HepG2 (cell line): ENCODE data around the gene UNC5A. TPM values are rescaled to one million over a fixed set of nuclear protein-coding genes. Genes with fewer than 3 reads are reported as not detected.

Experiments used
- ATAC-seq: fragments of 200-7000 bp; cut with Tn5 transposase; 3 replicates; pipeline ENCODE4 v1.9.1; 2020; ENCODE audit warnings: mild to moderate bottlenecking, moderate library complexity
- BruUV-seq: library from RNA; stranded (reverse); fragments of 400-500 nt; replicated peaks from 2 replicates; lab custom pipeline; 2021; lab: Mats Ljungman, UMichigan
- CTCF ChIA-PET: fragments of 300-600 bp; formaldehyde crosslinking; extraction: SDS; loops from one replicate; lab custom pipeline; 2021; ENCODE audit warnings: low total read pairs, inconsistent platforms, low intra/inter-chr PET ratio; lab: Yijun Ruan, JAX
- POLR2A ChIA-PET: fragments of 350-600 bp; sonication (Branson Sonifier 250); formaldehyde crosslinking; loops from one replicate; lab custom pipeline; 2020; ENCODE audit warnings: antibody characterized with exemption, inconsistent platforms; lab: Yijun Ruan, JAX
- DNase-seq: peaks from one replicate; pipeline ENCODE4 v3.0.0-alpha.2; 2015; ENCODE audit warnings: low spot score
- FAIRE-seq: peaks from 3 replicates; lab custom pipeline; 2011; peaks lifted over from hg19 to GRCh38; lab: Jason Lieb, UNC
- H2AFZ ChIP-seq: one replicate; pipeline ENCODE4 v1.6.1; 2011; ENCODE audit warnings: low read length, inconsistent platforms
- H3K27ac ChIP-seq: fragments of 300-600 bp; 3 replicates; pipeline ENCODE4 v1.8.0; 2011; ENCODE audit warnings: mixed run types, mild to moderate bottlenecking, mixed read lengths, low read length, inconsistent platforms; ENCODE audit not compliant: insufficient read depth; ENCODE audit errors: extremely low read length
- H3K27me3 ChIP-seq, 2 experiments: fragments of 200-600 bp in 1 of 2; 2 replicates in 1 of 2; 3 replicates in 1 of 2; pipeline versions ENCODE4 v1.6.0 to v1.8.0; 2011; ENCODE audit warnings: low read length in 2 of 2, mild to moderate bottlenecking in 2 of 2, moderate library complexity in 2 of 2, inconsistent platforms in 1 of 2; ENCODE audit not compliant: insufficient read depth in 2 of 2, control insufficient read depth in 1 of 2
- H3K36me3 ChIP-seq, 2 experiments: fragments of 200-600 bp in 1 of 2; replicated peaks in 1 of 2; 2 replicates in 1 of 2; 3 replicates in 1 of 2; pipeline versions ENCODE4 v1.5.1 to v1.8.0; 2011; ENCODE audit warnings: low read length in 2 of 2, inconsistent platforms in 1 of 2; ENCODE audit not compliant: insufficient read depth in 2 of 2, control insufficient read depth in 1 of 2
- H3K4me1 ChIP-seq: 2 replicates; pipeline ENCODE4 v1.5.1; 2012; ENCODE audit warnings: low read length, inconsistent platforms; ENCODE audit not compliant: insufficient read depth
- H3K4me2 ChIP-seq: 2 replicates; pipeline ENCODE4 v1.6.0; 2011; ENCODE audit warnings: low read depth, low read length, inconsistent platforms
- H3K4me3 ChIP-seq, 3 experiments: fragments of 200-600 bp in 1 of 3; sonication (generic), shearing (Covaris generic) in 1 of 3; replicated peaks in 1 of 3; 2 replicates each; pipeline ENCODE4 v1.5.1; 2011 to 2016; ENCODE audit warnings: low read length in 3 of 3, inconsistent platforms in 2 of 3, low read depth in 2 of 3, mild to moderate bottlenecking in 2 of 3, control low read depth in 1 of 3, mixed read lengths in 1 of 3; ENCODE audit not compliant: insufficient read depth in 1 of 3
- H3K79me2 ChIP-seq: one replicate; pipeline ENCODE4 v1.6.1; 2011; ENCODE audit warnings: low read length, inconsistent platforms; ENCODE audit not compliant: insufficient read depth
- H3K9ac ChIP-seq: 2 replicates; pipeline ENCODE4 v1.6.0; 2011; ENCODE audit warnings: mild to moderate bottlenecking, low read depth, low read length, inconsistent platforms; ENCODE audit not compliant: insufficient read depth
- H3K9me3 ChIP-seq: 2 replicates; pipeline ENCODE4 v1.5.1; 2012; ENCODE audit warnings: mild to moderate bottlenecking, low read length
- H4K20me1 ChIP-seq: 2 replicates; pipeline ENCODE4 v1.6.0; 2011; ENCODE audit warnings: inconsistent platforms, mild to moderate bottlenecking, low read length, moderate library complexity; ENCODE audit not compliant: insufficient read depth
- AGO2 ChIP-seq: fragments of 200-400 bp; formaldehyde crosslinking; optimal IDR thresholded peaks from 2 replicates; pipeline ENCODE3; 2017; ENCODE audit warnings: mild to moderate bottlenecking, low read depth, low read length, moderate library complexity
- EHMT2 ChIP-seq: fragments of 200-600 bp; sonication (generic); IDR thresholded peaks from 2 replicates; pipeline ENCODE4 v1.7.0; 2017; ENCODE audit warnings: antibody characterized with exemption, low read depth, low read length, borderline replicate concordance
- ELF3 ChIP-seq: IDR thresholded peaks from 2 replicates; pipeline ENCODE4 v1.6.1; 2016; ENCODE audit warnings: missing genetic modification reagents, missing compliant biosample characterization
- FOXK1 ChIP-seq: sonication (generic); formaldehyde crosslinking; IDR thresholded peaks from 2 replicates; pipeline ENCODE4 v1.4.0; 2020; ENCODE audit warnings: low read depth, missing genetic modification reagents, borderline replicate concordance
- GFI1 ChIP-seq: sonication (generic); formaldehyde crosslinking; IDR thresholded peaks from 2 replicates; pipeline ENCODE4 v1.5.0; 2020; ENCODE audit warnings: missing genetic modification reagents, mild to moderate bottlenecking, borderline replicate concordance
- HNF1B ChIP-seq: sonication (generic); formaldehyde crosslinking; IDR thresholded peaks from 2 replicates; pipeline ENCODE4 v1.5.1; 2020; ENCODE audit warnings: mild to moderate bottlenecking, moderate library complexity, missing genetic modification reagents
- IKZF4 ChIP-seq: sonication (generic); formaldehyde crosslinking; IDR thresholded peaks from 2 replicates; pipeline ENCODE4 v1.5.1; 2020; ENCODE audit warnings: borderline replicate concordance, mild to moderate bottlenecking, low read depth, missing genetic modification reagents; ENCODE audit errors: not compliant biosample characterization
- KDM4B ChIP-seq: sonication (generic); formaldehyde crosslinking; IDR thresholded peaks from 2 replicates; pipeline ENCODE4 v1.4.0; 2020; ENCODE audit warnings: missing genetic modification reagents
- KMT2B ChIP-seq: IDR thresholded peaks from 2 replicates; pipeline ENCODE4 v1.6.1; 2016; ENCODE audit warnings: missing genetic modification reagents, missing compliant biosample characterization
- NFE2L2 ChIP-seq: fragments of 150-350 bp; IDR thresholded peaks from 2 replicates; pipeline ENCODE4 v1.6.1; 2014; ENCODE audit warnings: low read length
- PAX8 ChIP-seq: sonication (generic); formaldehyde crosslinking; IDR thresholded peaks from 2 replicates; pipeline ENCODE4 v1.8.0; 2022; ENCODE audit warnings: mild to moderate bottlenecking, missing genetic modification reagents, borderline replicate concordance
- RBM22 ChIP-seq: fragments of 200-400 bp; formaldehyde crosslinking; optimal IDR thresholded peaks from 2 replicates; pipeline ENCODE3; 2017; ENCODE audit warnings: mild to moderate bottlenecking, low read length, moderate library complexity
- SUZ12 ChIP-seq: fragments of 150-350 bp; IDR thresholded peaks from 2 replicates; pipeline ENCODE4 v1.6.1; 2014; ENCODE audit warnings: low read depth, low read length
- ZNF556 ChIP-seq: sonication (generic); formaldehyde crosslinking; IDR thresholded peaks from 2 replicates; pipeline ENCODE4 v1.4.0; 2020; ENCODE audit warnings: mild to moderate bottlenecking, missing genetic modification reagents, borderline replicate concordance
- ZNF7 ChIP-seq: IDR thresholded peaks from 2 replicates; pipeline ENCODE4 v1.6.1; 2016; ENCODE audit warnings: missing biosample characterization, missing genetic modification reagents
- ZNF792 ChIP-seq: IDR thresholded peaks from 2 replicates; pipeline ENCODE4 v1.6.1; 2016
- WGBS: methylation state at CpG from one replicate; pipeline ENCODE4 v1.1.6; 2017; ENCODE audit warnings: low lambda C conversion rate; 5-methylcytosine and 5-hydroxymethylcytosine counted together
- in situ Hi-C: cut with HindIII; loops from 2 replicates; pipeline ENCODE4 v1.10.0; 2017; ENCODE audit warnings: low pct_unique_long_range_greater_than_20kb; ENCODE audit not compliant: extremely low pct_ligation_motif_present
- intact Hi-C: fragments of 100-400 bp; cut with micrococcal nuclease; formaldehyde crosslinking; loops from one replicate; pipeline ENCODE4 v1.10.0; 2022; ENCODE audit not compliant: unreplicated experiment
- polyA plus RNA-seq, 8 experiments: library from polyadenylated mRNA; depleted of rRNA in 3 of 8; stranded (reverse) in 7 of 8; unstranded in 1 of 8; fragments of >200 nt; fragmentation: Illumina TruSeq in 4 of 8; extraction: Trizol in 4 of 8; gene quantifications; 2 replicates each; pipeline versions ENCODE4 v1.2.1 to v1.2.3, GENCODE V29; 2011 to 2016; ENCODE audit warnings: low read depth in 4 of 8, missing spikeins in 1 of 8, mixed read lengths in 1 of 8; ENCODE audit not compliant: insufficient read depth in 1 of 8
- total RNA-seq, 5 experiments: library from RNA; depleted of rRNA; stranded (reverse); fragments of >200 nt; fragmentation: Illumina TruSeq; extraction: Trizol; gene quantifications; 2 replicates each; pipeline ENCODE4 v1.2.3, GENCODE V29; 2016; ENCODE audit warnings: low read depth in 1 of 5

The UNC5A gene
- total and polyA plus RNA-seq, 2 of the 13 experiments (the other 11 are each of a cell fraction or from before 2014, with no cell fraction given): not detected

- ATAC-seq: no peak
- CTCF ChIA-PET: no interaction called here
Measured at GRCh38 chr5:176902102-176902814, 91.9 kb downstream of the UNC5A start.

GRCh38 chr5:176902911-176903664 lies 92.7 kb downstream of the UNC5A start:
- Histone ChIP-seq H3K9me3 (no peaks in the 10 kb centered on the region), H3K4me3 (no peak overlapping the region), H3K4me1 (peaks cover 19% of the 10 kb centered on the region), H3K79me2 (no peaks in the 10 kb centered on the region), H3K27ac (peak overlapping the region; percentile 33), H4K20me1 (no peaks in the 10 kb centered on the region), H3K27me3 (no peaks in the 10 kb centered on the region), H3K36me3 (peaks cover 19 to 39% of the 10 kb centered on the region in 2 experiments), H3K4me2 (no peak overlapping the region), H3K9ac (no peak overlapping the region), H2AFZ (no peak overlapping the region)
- DNase-seq (peak; percentile 21), ATAC-seq (peak; percentile 53), FAIRE-seq (peak; percentile 78)
- no TSS peak for BruUV-seq
- WGBS: 52% methylated on average over 3 of the region's 5 CpGs
- POLR2A ChIA-PET: no interaction called here
- CTCF ChIA-PET: no interaction called here
- in situ Hi-C loops (no loop called here), intact Hi-C loops (no loop called here)
- TF ChIP-seq KMT2B (CRISPR knock-in tag) (no peak), KDM4B (CRISPR knock-in tag) (no peak), AGO2 (no peak), ZNF792 (CRISPR knock-in tag) (no peak), GFI1 (CRISPR knock-in tag) (no peak), NFE2L2 (0 out of 2 replicates have a peak, but pooled peaks have one; percentile 23), FOXK1 (CRISPR knock-in tag) (no peak), PAX8 (CRISPR knock-in tag) (no peak), SUZ12 (no peak), EHMT2 (no peak), HNF1B (CRISPR knock-in tag) (0 out of 2 replicates have a peak, but pooled peaks have one; percentile 18), ZNF7 (CRISPR knock-in tag) (no peak), IKZF4 (no peak), ELF3 (no peak), RBM22 (peak; percentile 71)

More at GRCh38 chr5:176902102-176902814, 91.9 kb downstream of the UNC5A start:
- POLR2A ChIA-PET: no interaction called here
- peaks cover 19% of the 10 kb centered on the region for H3K4me1 ChIP-seq
- BruUV-seq: no TSS peak
- no peak for TF ChIP-seq ZNF556 (CRISPR knock-in tag)
- TF ChIP-seq RBM22: peak; percentile 77
- no peak for FAIRE-seq
- no peak overlapping the region for H3K9ac ChIP-seq
- no peak overlapping the region for H3K27ac ChIP-seq
- no peak overlapping the region for H2AFZ ChIP-seq
- no peaks in the 10 kb centered on the region for H3K9me3 ChIP-seq
- DNase-seq: no peak
- intact Hi-C loops: no loop called here
- 94% methylated on average over 6 of the region's 6 CpGs for WGBS
- H3K36me3 ChIP-seq: peaks cover 17 to 33% of the 10 kb centered on the region in 2 experiments
- no peak overlapping the region for H3K4me2 ChIP-seq
- no peak overlapping the region for H3K4me3 ChIP-seq
- in situ Hi-C loops: no loop called here
- no peaks in the 10 kb centered on the region for H3K27me3 ChIP-seq
- no peaks in the 10 kb centered on the region for H4K20me1 ChIP-seq
- no peaks in the 10 kb centered on the region for H3K79me2 ChIP-seq
